ENCODE measurements around the gene STPG2. TPM values are rescaled to one million over a fixed set of nuclear protein-coding genes. Genes with fewer than 3 reads are reported as not detected.
A peak's percentile ranks its signal among the peaks of the same experiment; 100 is the strongest.

The STPG2 gene
- total and polyA plus RNA-seq, 4 donors = 0.10 to 1.6 (median 0.27) TPM

DNA sequence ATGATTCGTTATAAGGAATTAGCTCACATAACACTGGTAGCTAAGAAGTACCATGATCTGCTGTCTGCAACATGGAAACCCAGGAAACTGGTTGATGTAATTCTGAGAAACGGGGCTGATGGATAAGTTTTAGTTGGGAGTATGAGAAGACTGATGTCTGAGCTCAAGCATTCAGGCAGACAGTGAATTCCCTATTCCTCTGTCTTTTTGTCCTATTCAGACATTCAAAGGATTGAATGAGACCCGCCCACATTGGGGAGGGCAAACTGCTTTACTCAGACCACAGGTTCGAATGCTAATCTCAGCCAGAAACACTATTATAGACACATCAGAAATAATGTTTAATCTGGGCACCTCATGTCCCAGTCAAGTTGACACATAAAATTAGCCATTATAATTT is 515.5 kb downstream of the STPG2 start:
- Histone ChIP-seq H3K36me3 (ENCODE audit: control insufficient read depth in 4 of 4, insufficient read depth in 4 of 4, low read length in 4 of 4) (no peaks in the 10 kb centered on the region), H3K27ac (ENCODE audit: low read depth in 1 of 2, low read length in 1 of 2) (no peak overlapping the region), H3K4me3 (no peak overlapping the region), H3K9ac (ENCODE audit: insufficient read depth in 1 of 2, low read length in 2 of 2) (no peak overlapping the region), H3K4me1 (ENCODE audit: control insufficient read depth in 5 of 5, insufficient read depth in 5 of 5, low read length in 5 of 5) (no peaks in the 10 kb centered on the region), H3K9me3 (ENCODE audit: control insufficient read depth in 4 of 4, insufficient read depth in 3 of 4, low read length in 3 of 4) (peaks cover 0 to 3% (median 1%) of the 10 kb centered on the region in 4 donors), H3K27me3 (ENCODE audit: control insufficient read depth in 3 of 3, insufficient read depth in 3 of 3, low read length in 2 of 3) (no peaks in the 10 kb centered on the region)
- DNase-seq (no peak), ATAC-seq (ENCODE audit: insufficient read depth, low FRiP score) (no peak)
- 85% methylated on average over 4 of the region's 4 CpGs for WGBS, 2 donors
- TF ChIP-seq, protein P1, sequence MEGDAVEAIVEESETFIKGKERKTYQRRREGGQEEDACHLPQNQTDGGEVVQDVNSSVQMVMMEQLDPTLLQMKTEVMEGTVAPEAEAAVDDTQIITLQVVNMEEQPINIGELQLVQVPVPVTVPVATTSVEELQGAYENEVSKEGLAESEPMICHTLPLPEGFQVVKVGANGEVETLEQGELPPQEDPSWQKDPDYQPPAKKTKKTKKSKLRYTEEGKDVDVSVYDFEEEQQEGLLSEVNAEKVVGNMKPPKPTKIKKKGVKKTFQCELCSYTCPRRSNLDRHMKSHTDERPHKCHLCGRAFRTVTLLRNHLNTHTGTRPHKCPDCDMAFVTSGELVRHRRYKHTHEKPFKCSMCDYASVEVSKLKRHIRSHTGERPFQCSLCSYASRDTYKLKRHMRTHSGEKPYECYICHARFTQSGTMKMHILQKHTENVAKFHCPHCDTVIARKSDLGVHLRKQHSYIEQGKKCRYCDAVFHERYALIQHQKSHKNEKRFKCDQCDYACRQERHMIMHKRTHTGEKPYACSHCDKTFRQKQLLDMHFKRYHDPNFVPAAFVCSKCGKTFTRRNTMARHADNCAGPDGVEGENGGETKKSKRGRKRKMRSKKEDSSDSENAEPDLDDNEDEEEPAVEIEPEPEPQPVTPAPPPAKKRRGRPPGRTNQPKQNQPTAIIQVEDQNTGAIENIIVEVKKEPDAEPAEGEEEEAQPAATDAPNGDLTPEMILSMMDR (IDR thresholded peaks at IDR 0.05; ENCODE audit: control extremely low read depth, extremely low read depth) = no peak

DNA sequence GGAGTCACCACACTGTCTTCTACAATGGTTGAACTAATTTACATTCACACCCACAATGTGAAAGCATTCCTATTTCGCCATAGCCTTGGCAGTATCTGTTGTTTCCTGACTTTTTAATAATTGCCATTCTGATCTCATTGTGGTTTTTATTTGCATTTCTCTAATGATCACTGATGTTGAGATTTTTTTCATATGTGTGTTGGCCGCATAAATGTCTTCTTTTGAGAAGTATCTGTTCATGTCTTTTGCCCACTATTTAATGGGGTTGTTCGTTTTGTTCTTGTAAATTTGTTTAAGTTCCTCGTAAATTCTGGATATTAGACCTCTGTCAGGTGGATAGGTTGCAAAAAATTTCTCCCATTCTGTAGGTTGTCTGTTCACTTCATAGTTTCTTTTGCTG is 519.1 kb downstream of the STPG2 start:
- H3K9me3 ChIP-seq (ENCODE audit: control insufficient read depth in 4 of 4, insufficient read depth in 3 of 4, low read length in 3 of 4) = peaks cover 0 to 3% (median 1%) of the 10 kb centered on the region in 4 donors
- H3K27ac ChIP-seq (ENCODE audit: low read depth in 1 of 2, low read length in 1 of 2) = no peak overlapping the region
- H3K36me3 ChIP-seq (ENCODE audit: control insufficient read depth in 4 of 4, insufficient read depth in 4 of 4, low read length in 4 of 4) = no peaks in the 10 kb centered on the region
- TF ChIP-seq, protein P1 (IDR thresholded peaks at IDR 0.05; ENCODE audit: control extremely low read depth, extremely low read depth) = no peak
- WGBS, 2 donors = 93 to 95% methylated on average over 4 of the region's 4 CpGs
- H3K4me1 ChIP-seq (ENCODE audit: control insufficient read depth in 5 of 5, insufficient read depth in 5 of 5, low read length in 5 of 5) = no peaks in the 10 kb centered on the region
- H3K9ac ChIP-seq (ENCODE audit: insufficient read depth in 1 of 2, low read length in 2 of 2) = no peak overlapping the region
- no peak for ATAC-seq (ENCODE audit: insufficient read depth, low FRiP score)
- no peak overlapping the region for H3K4me3 ChIP-seq
- no peak for DNase-seq
- H3K27me3 ChIP-seq (ENCODE audit: control insufficient read depth in 3 of 3, insufficient read depth in 3 of 3, low read length in 2 of 3) = no peaks in the 10 kb centered on the region

DNA sequence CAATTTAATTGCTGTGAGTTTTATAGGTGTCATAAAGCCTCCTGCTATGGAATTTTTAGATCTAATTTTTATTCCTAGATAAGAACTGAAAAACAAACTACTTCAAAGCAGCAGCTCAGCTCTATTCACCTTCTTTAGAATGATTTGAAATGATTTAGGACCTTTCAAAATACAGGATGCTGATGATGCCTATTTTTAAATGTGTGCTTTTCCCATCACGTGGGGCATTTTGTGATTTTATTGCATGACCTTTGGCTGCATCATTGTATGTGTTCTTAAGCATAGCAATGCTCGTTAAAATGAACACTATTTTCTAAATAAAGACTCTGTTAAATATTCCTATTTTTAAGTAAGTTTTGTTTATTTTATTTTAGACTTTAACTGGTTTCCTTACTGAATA is 537.3 kb downstream of the STPG2 start:
- no peak for ATAC-seq (ENCODE audit: insufficient read depth, low FRiP score)
- H3K4me3 ChIP-seq = no peak overlapping the region
- H3K36me3 ChIP-seq (ENCODE audit: control insufficient read depth in 4 of 4, insufficient read depth in 4 of 4, low read length in 4 of 4) = no peaks in the 10 kb centered on the region
- H3K4me1 ChIP-seq (ENCODE audit: control insufficient read depth in 5 of 5, insufficient read depth in 5 of 5, low read length in 5 of 5) = no peaks in the 10 kb centered on the region
- TF ChIP-seq, protein P1 (IDR thresholded peaks at IDR 0.05; ENCODE audit: control extremely low read depth, extremely low read depth) = no peak
- peaks cover 0 to 4% (median 0%) of the 10 kb centered on the region in 4 donors for H3K9me3 ChIP-seq (ENCODE audit: control insufficient read depth in 4 of 4, insufficient read depth in 3 of 4, low read length in 3 of 4)
- H3K27me3 ChIP-seq (ENCODE audit: control insufficient read depth in 3 of 3, insufficient read depth in 3 of 3, low read length in 2 of 3) = no peaks in the 10 kb centered on the region
- no peak overlapping the region for H3K27ac ChIP-seq (ENCODE audit: low read depth in 1 of 2, low read length in 1 of 2)
- DNase-seq = peak in 1 of 3 donors; percentile 3
- WGBS, 2 donors = 5 to 8% methylated on average over 2 of the region's 2 CpGs
- H3K9ac ChIP-seq (ENCODE audit: insufficient read depth in 1 of 2, low read length in 2 of 2) = no peak overlapping the region

DNA sequence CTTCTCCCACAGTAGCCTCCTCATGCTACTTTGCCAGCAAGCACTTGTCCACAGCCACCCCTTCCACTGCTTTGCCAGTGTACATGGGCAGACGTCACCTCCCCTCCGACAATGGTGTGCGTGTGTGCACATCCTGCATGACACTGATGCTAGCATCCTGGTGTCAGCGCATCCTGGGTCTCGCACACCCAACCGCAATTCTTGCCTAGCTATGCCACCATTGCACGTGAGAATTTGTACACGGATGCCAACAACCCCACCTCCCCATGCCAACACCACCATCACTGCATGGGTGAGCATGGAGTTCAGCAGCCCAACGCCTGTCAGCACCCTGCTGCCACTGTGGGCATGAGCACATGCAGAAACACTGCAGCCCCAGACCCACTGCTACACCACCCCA is 550.0 kb downstream of the STPG2 start:
- Histone ChIP-seq H3K27ac (ENCODE audit: low read depth in 1 of 2, low read length in 1 of 2) (no peak overlapping the region), H3K27me3 (ENCODE audit: control insufficient read depth in 3 of 3, insufficient read depth in 3 of 3, low read length in 2 of 3) (no peaks in the 10 kb centered on the region), H3K4me1 (ENCODE audit: control insufficient read depth in 5 of 5, insufficient read depth in 5 of 5, low read length in 5 of 5) (no peaks in the 10 kb centered on the region), H3K9ac (ENCODE audit: insufficient read depth in 1 of 2, low read length in 2 of 2) (no peak overlapping the region), H3K4me3 (no peak overlapping the region), H3K9me3 (ENCODE audit: control insufficient read depth in 4 of 4, insufficient read depth in 3 of 4, low read length in 3 of 4) (peaks cover 0 to 2% (median 0%) of the 10 kb centered on the region in 4 donors), H3K36me3 (ENCODE audit: control insufficient read depth in 4 of 4, insufficient read depth in 4 of 4, low read length in 4 of 4) (no peaks in the 10 kb centered on the region)
- TF ChIP-seq, protein P1 (IDR thresholded peaks at IDR 0.05; ENCODE audit: control extremely low read depth, extremely low read depth) = no peak
- WGBS, 2 donors = 95 to 96% methylated on average over 9 of the region's 9 CpGs
- DNase-seq = no peak
- ATAC-seq (ENCODE audit: insufficient read depth, low FRiP score) = no peak
